Measurements from ENCODE around the gene IQCE. TPM values are rescaled to one million over a fixed set of nuclear protein-coding genes. Genes with fewer than 3 reads are reported as not detected.

The IQCE gene
- total and polyA plus RNA-seq, 2 donors (not counting 1 experiment from before 2014, with no cell fraction given), result 3.5 to 9.5 TPM

GRCh38 chr7:2592375-2592865 is 33.6 kb downstream of the IQCE start:
- Histone ChIP-seq H3K79me2 (ENCODE audit: control insufficient read depth, insufficient read depth, low read length) (no peaks in the 10 kb centered on the region), H3K27ac (ENCODE audit: low read length in 2 of 2) (no peak overlapping the region), H3K9ac (ENCODE audit: low read length) (no peak overlapping the region), H3K27me3 (replicated peaks in 1 of 4; ENCODE audit: control extremely low read depth in 1 of 4, control insufficient read depth in 3 of 4, insufficient read depth in 4 of 4, low read length in 3 of 4) (peaks cover 0 to 2% (median 0%) of the 10 kb centered on the region in 4 experiments), H3K4me1 (ENCODE audit: control insufficient read depth in 2 of 2, insufficient read depth in 2 of 2, low read length in 2 of 2) (peaks cover 0 to 8% of the 10 kb centered on the region in 2 donors), H3K4me3 (ENCODE audit: control extremely low read depth in 1 of 5, extremely low read depth in 1 of 5, insufficient read depth in 1 of 5, low read depth in 2 of 5, low read length in 4 of 5) (no peak overlapping the region), H3K36me3 (replicated peaks in 1 of 2; ENCODE audit: control extremely low read depth in 1 of 2, control insufficient read depth in 1 of 2, extremely low read depth in 1 of 2, insufficient read depth in 2 of 2, low read length in 1 of 2) (peaks cover 0 to 2% of the 10 kb centered on the region in 2 experiments), H3K4me2 (replicated peaks; ENCODE audit: low read depth, low read length, poor library complexity, severe bottlenecking) (no peak overlapping the region), H4K20me1 (ENCODE audit: control insufficient read depth, insufficient read depth, low read length, poor library complexity, severe bottlenecking) (no peaks in the 10 kb centered on the region), H3K9me3 (ENCODE audit: control extremely low read depth in 1 of 3, control insufficient read depth in 2 of 3, insufficient read depth in 1 of 3, low read length in 2 of 3) (peaks cover 0 to 5% (median 0%) of the 10 kb centered on the region in 3 donors), H2AFZ (ENCODE audit: insufficient read depth, low read depth, low read length, poor library complexity, severe bottlenecking) (no peak overlapping the region)
- Mint-ChIP-seq H3K27me3 (no peaks in the 10 kb centered on the region), H3K4me3 (no peak overlapping the region), H3K4me1 (peaks cover 6% of the 10 kb centered on the region), H3K27ac (no peak overlapping the region), H3K9me3 (ENCODE audit: insufficient read depth) (no peaks in the 10 kb centered on the region)
- DNase-seq (no peak), ATAC-seq (ENCODE audit: low read depth) (no peak)
- intact Hi-C loops (cut with micrococcal nuclease), result no loop called here
- TF ChIP-seq EZH2 (IDR thresholded peaks at IDR 0.05; ENCODE audit: borderline replicate concordance, insufficient read depth, low read depth, low read length, poor library complexity, severe bottlenecking) (no peak), CTCF (IDR thresholded peaks at IDR 0.05) (no peak)
- ChIA-PET POLR2A (no interaction called here), CTCF (no interaction called here)
- 99% methylated on average over 23 of the region's 23 CpGs for WGBS (ENCODE audit: insufficient coverage)

- no peak for DNase-seq
- intact Hi-C loops (cut with micrococcal nuclease), result no loop called here
- no peak for ATAC-seq (ENCODE audit: low read depth)
- no peaks in the 10 kb centered on the region for H4K20me1 ChIP-seq (ENCODE audit: control insufficient read depth, insufficient read depth, low read length, poor library complexity, severe bottlenecking)
- CTCF ChIA-PET, result no interaction called here
- peaks cover 0 to 5% (median 0%) of the 10 kb centered on the region in 3 donors for H3K9me3 ChIP-seq (ENCODE audit: control extremely low read depth in 1 of 3, control insufficient read depth in 2 of 3, insufficient read depth in 1 of 3, low read length in 2 of 3)
- H3K4me2 ChIP-seq (replicated peaks; ENCODE audit: low read depth, low read length, poor library complexity, severe bottlenecking), result no peak overlapping the region
- H3K79me2 ChIP-seq (ENCODE audit: control insufficient read depth, insufficient read depth, low read length), result no peaks in the 10 kb centered on the region
- H3K4me3 Mint-ChIP-seq, result no peak overlapping the region
- TF ChIP-seq EZH2 (IDR thresholded peaks at IDR 0.05; ENCODE audit: borderline replicate concordance, insufficient read depth, low read depth, low read length, poor library complexity, severe bottlenecking), result no peak
- no peak for TF ChIP-seq CTCF (IDR thresholded peaks at IDR 0.05)
- no peaks in the 10 kb centered on the region for H3K27me3 Mint-ChIP-seq
- no peak overlapping the region for H3K27ac ChIP-seq (ENCODE audit: low read length in 2 of 2)
- no peaks in the 10 kb centered on the region for H3K9me3 Mint-ChIP-seq (ENCODE audit: insufficient read depth)
- H3K4me1 ChIP-seq (ENCODE audit: control insufficient read depth in 2 of 2, insufficient read depth in 2 of 2, low read length in 2 of 2), result peaks cover 0 to 8% of the 10 kb centered on the region in 2 donors
- H3K4me1 Mint-ChIP-seq, result peaks cover 6% of the 10 kb centered on the region
- H3K36me3 ChIP-seq (replicated peaks in 1 of 2; ENCODE audit: control extremely low read depth in 1 of 2, control insufficient read depth in 1 of 2, extremely low read depth in 1 of 2, insufficient read depth in 2 of 2, low read length in 1 of 2), result peaks cover 0 to 2% of the 10 kb centered on the region in 2 experiments
- H3K9ac ChIP-seq (ENCODE audit: low read length), result no peak overlapping the region
- H3K4me3 ChIP-seq (ENCODE audit: control extremely low read depth in 1 of 5, extremely low read depth in 1 of 5, insufficient read depth in 1 of 5, low read depth in 2 of 5, low read length in 4 of 5), result no peak overlapping the region
- H2AFZ ChIP-seq (ENCODE audit: insufficient read depth, low read depth, low read length, poor library complexity, severe bottlenecking), result no peak overlapping the region
- H3K27ac Mint-ChIP-seq, result no peak overlapping the region
- H3K27me3 ChIP-seq (replicated peaks in 1 of 4; ENCODE audit: control extremely low read depth in 1 of 4, control insufficient read depth in 3 of 4, insufficient read depth in 4 of 4, low read length in 3 of 4), result peaks cover 0 to 2% (median 0%) of the 10 kb centered on the region in 4 experiments
- 97% methylated on average over 33 of the region's 38 CpGs for WGBS (ENCODE audit: insufficient coverage)
- POLR2A ChIA-PET, result no interaction called here
Observed at GRCh38 chr7:2593036-2593727, 34.4 kb downstream of the IQCE start.
